B cell (primary cell): ENCODE data around the gene SLC5A10. TPM values are rescaled to one million over a fixed set of nuclear protein-coding genes. Genes with fewer than 3 reads are reported as not detected.
A peak's percentile ranks its signal among the peaks of the same experiment; 100 is the strongest.

Experiments used
- ATAC-seq: fragments of 200-7000 bp; cut with Tn5 transposase; one replicate; pipeline ENCODE4 v1.10.0; 2021; ENCODE audit warnings: low read depth, mild to moderate bottlenecking, moderate number of reproducible peaks, moderate library complexity
- CTCF ChIA-PET: fragments of 350-600 bp; sonication (Branson Sonifier 250); formaldehyde crosslinking; loops from one replicate; lab custom pipeline; 2021; ENCODE audit warnings: antibody characterized with exemption, inconsistent platforms; lab: Charles Lee
- POLR2A ChIA-PET: fragments of 350-600 bp; sonication (Branson Sonifier 250); formaldehyde crosslinking; loops from one replicate; lab custom pipeline; 2021; ENCODE audit warnings: antibody characterized with exemption; lab: Charles Lee
- DNase-seq: peaks from one replicate; pipeline ENCODE4 v3.0.0; 2013
- H2AFZ ChIP-seq: 2 replicates; pipeline ENCODE4 v1.6.1; 2012; ENCODE audit warnings: mild to moderate bottlenecking, low read depth, low read length; ENCODE audit not compliant: insufficient read depth, poor library complexity, severe bottlenecking
- H3K27ac ChIP-seq, 2 donors: 1 replicate in 1 of 2; 2 replicates in 1 of 2; pipeline ENCODE4 v1.5.1; 2012 to 2013; ENCODE audit warnings: low read length in 2 of 2, mild to moderate bottlenecking in 2 of 2, moderate library complexity in 1 of 2
- H3K27me3 ChIP-seq, 4 experiments: fragments of 200-600 bp in 1 of 4; sonication (generic) in 1 of 4; replicated peaks in 1 of 4; 1 replicate in 2 of 4; 2 replicates in 2 of 4; pipeline versions ENCODE4 v1.6.1 to v1.7.0; 2013 to 2016; ENCODE audit warnings: low read length in 3 of 4, mild to moderate bottlenecking in 2 of 4, mixed read lengths in 1 of 4, moderate library complexity in 1 of 4; ENCODE audit not compliant: insufficient read depth in 4 of 4, control insufficient read depth in 3 of 4; ENCODE audit errors: control extremely low read depth in 1 of 4
- H3K36me3 ChIP-seq, 2 experiments: replicated peaks in 1 of 2; 1 replicate in 1 of 2; 2 replicates in 1 of 2; pipeline versions ENCODE4 v1.6.1 to v1.7.1; 2013; ENCODE audit warnings: low read length in 1 of 2; ENCODE audit not compliant: insufficient read depth in 2 of 2, control insufficient read depth in 1 of 2; ENCODE audit errors: control extremely low read depth in 1 of 2, extremely low read depth in 1 of 2
- H3K4me1 ChIP-seq, 2 donors: fragments of 200-600 bp in 1 of 2; sonication (generic) in 1 of 2; 1 replicate in 1 of 2; 2 replicates in 1 of 2; pipeline versions ENCODE4 v1.5.1 to v1.6.1; 2013 to 2017; ENCODE audit warnings: low read length in 2 of 2; ENCODE audit not compliant: control insufficient read depth in 2 of 2, insufficient read depth in 2 of 2
- H3K4me2 ChIP-seq: replicated peaks from 2 replicates; pipeline ENCODE3; 2012; ENCODE audit warnings: mild to moderate bottlenecking, low read depth, low read length; ENCODE audit not compliant: poor library complexity, severe bottlenecking
- H3K4me3 ChIP-seq, 5 experiments: fragments of 200-600 bp in 1 of 5; sonication (generic) in 1 of 5; 1 replicate in 3 of 5; 2 replicates in 2 of 5; pipeline versions ENCODE4 v1.5.1 to v1.7.0; 2011 to 2016; ENCODE audit warnings: low read length in 4 of 5, mild to moderate bottlenecking in 4 of 5, low read depth in 2 of 5, control low read depth in 1 of 5, moderate library complexity in 1 of 5; ENCODE audit not compliant: insufficient read depth in 1 of 5; ENCODE audit errors: control extremely low read depth in 1 of 5, extremely low read depth in 1 of 5
- H3K79me2 ChIP-seq: fragments of 200-600 bp; sonication (generic); one replicate; pipeline ENCODE4 v1.6.0; 2016; ENCODE audit warnings: low read length; ENCODE audit not compliant: control insufficient read depth, insufficient read depth
- H3K9ac ChIP-seq: fragments of 200-600 bp; sonication (generic); 2 replicates; pipeline ENCODE4 v1.6.1; 2017; ENCODE audit warnings: mild to moderate bottlenecking, low read length, moderate library complexity
- H3K9me3 ChIP-seq, 3 donors: one replicate each; pipeline versions ENCODE4 v1.6.1 to v1.7.1; 2013; ENCODE audit warnings: low read length in 2 of 3; ENCODE audit not compliant: control insufficient read depth in 2 of 3, insufficient read depth in 1 of 3; ENCODE audit errors: control extremely low read depth in 1 of 3
- H4K20me1 ChIP-seq: 2 replicates; pipeline ENCODE4 v1.6.0; 2012; ENCODE audit warnings: mild to moderate bottlenecking, low read length; ENCODE audit not compliant: insufficient read depth, control insufficient read depth, poor library complexity, severe bottlenecking
- H3K27ac Mint-ChIP-seq: one replicate; pipeline ENCODE4 v1.8.0; 2021; ENCODE audit warnings: mixed read lengths
- H3K27me3 Mint-ChIP-seq: one replicate; pipeline ENCODE4 v1.8.0; 2021; ENCODE audit warnings: mixed read lengths
- H3K4me1 Mint-ChIP-seq: one replicate; pipeline ENCODE4 v1.8.0; 2021; ENCODE audit warnings: mixed read lengths
- H3K4me3 Mint-ChIP-seq: one replicate; pipeline ENCODE4 v1.8.0; 2021; ENCODE audit warnings: mixed read lengths
- H3K9me3 Mint-ChIP-seq: one replicate; pipeline ENCODE4 v1.8.0; 2022; ENCODE audit warnings: mixed read lengths; ENCODE audit not compliant: insufficient read depth
- EZH2 ChIP-seq: IDR thresholded peaks from 2 replicates; pipeline ENCODE4 v1.6.1; 2012; ENCODE audit warnings: borderline replicate concordance, low read depth, mild to moderate bottlenecking, moderate library complexity, low read length; ENCODE audit not compliant: insufficient read depth, poor library complexity, severe bottlenecking
- WGBS: methylation state at CpG from one replicate; pipeline ENCODE4 v1.1.5; 2013; ENCODE audit warnings: missing lambda C conversion rate; ENCODE audit not compliant: insufficient coverage; 5-methylcytosine and 5-hydroxymethylcytosine counted together
- intact Hi-C: fragments of 100-400 bp; cut with micrococcal nuclease; formaldehyde crosslinking; loops from one replicate; pipeline ENCODE4 v1.10.0; 2022
- polyA plus RNA-seq: library from polyadenylated mRNA; depleted of rRNA; stranded (reverse); fragments of >200 nt; gene quantifications from 2 replicates; pipeline ENCODE4 v1.2.3, GENCODE V29; 2012
- total RNA-seq, 2 donors: library from RNA; stranded (reverse); fragments of 120-200 nt in 1 of 2; gene quantifications; 1 replicate in 1 of 2; 2 replicates in 1 of 2; pipeline versions ENCODE4 v1.2.3 to v1.2.4, GENCODE V29; 2013 to 2022
- TF ChIP-seq, protein P1 (sequence below): fragments of 200-600 bp; IDR thresholded peaks from one replicate; pipeline ENCODE4 v1.8.0; 2022; ENCODE audit warnings: antibody characterized with exemption, mild to moderate bottlenecking

SLC5A10 gene
- total and polyA plus RNA-seq, 2 donors (not counting 1 experiment from before 2014, with no cell fraction given) = not detected

DNA sequence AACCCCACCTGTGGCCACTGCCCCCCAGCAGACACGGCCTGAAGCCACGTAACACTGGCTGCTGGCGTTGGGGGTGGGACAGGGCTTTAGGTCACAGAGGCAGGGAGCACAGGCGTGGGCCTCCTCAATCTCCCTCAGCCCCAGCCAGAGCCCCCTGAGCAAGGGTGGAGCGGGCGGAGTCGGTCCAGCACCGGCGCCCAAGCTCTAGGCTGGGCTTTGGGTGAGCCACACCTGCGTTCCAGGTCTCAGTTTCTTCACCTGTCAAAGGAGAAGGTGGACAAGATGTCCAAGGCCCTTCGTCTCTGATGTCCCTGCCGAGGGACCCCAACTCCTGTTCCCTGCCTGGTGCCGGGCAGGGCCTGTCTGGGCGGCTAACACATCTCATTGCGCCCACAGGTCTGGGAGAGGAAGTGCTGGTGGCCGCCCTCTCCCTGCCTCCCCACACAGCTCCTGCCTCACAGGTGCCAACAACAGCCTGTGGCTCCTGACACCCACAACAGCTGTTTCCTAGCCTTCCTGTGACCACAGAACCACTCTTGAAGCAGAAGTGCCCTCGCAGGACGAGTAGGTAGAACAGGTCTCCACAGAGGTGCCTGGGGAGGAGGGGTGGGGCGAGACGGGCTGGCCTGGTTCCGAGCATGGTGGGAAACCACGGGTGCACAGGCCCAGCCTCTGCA, 40.6 kb downstream of the SLC5A10 start:
- DNase-seq (peak; percentile 83), ATAC-seq (peak; percentile 82)
- peaks cover 21% of the 10 kb centered on the region for H3K79me2 ChIP-seq
- TF ChIP-seq, protein P1, sequence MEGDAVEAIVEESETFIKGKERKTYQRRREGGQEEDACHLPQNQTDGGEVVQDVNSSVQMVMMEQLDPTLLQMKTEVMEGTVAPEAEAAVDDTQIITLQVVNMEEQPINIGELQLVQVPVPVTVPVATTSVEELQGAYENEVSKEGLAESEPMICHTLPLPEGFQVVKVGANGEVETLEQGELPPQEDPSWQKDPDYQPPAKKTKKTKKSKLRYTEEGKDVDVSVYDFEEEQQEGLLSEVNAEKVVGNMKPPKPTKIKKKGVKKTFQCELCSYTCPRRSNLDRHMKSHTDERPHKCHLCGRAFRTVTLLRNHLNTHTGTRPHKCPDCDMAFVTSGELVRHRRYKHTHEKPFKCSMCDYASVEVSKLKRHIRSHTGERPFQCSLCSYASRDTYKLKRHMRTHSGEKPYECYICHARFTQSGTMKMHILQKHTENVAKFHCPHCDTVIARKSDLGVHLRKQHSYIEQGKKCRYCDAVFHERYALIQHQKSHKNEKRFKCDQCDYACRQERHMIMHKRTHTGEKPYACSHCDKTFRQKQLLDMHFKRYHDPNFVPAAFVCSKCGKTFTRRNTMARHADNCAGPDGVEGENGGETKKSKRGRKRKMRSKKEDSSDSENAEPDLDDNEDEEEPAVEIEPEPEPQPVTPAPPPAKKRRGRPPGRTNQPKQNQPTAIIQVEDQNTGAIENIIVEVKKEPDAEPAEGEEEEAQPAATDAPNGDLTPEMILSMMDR = no peak
- TF ChIP-seq EZH2 = no peak
- peak overlapping the region; percentile 28 for H3K9ac ChIP-seq
- no peaks in the 10 kb centered on the region for H3K27me3 ChIP-seq
- no peak overlapping the region for H3K27ac ChIP-seq
- peak overlapping the region; percentile 20 for H2AFZ ChIP-seq
- no peaks in the 10 kb centered on the region for H3K27me3 Mint-ChIP-seq
- H3K4me1 Mint-ChIP-seq = peaks cover 21% of the 10 kb centered on the region
- peak overlapping the region in 1 of 5 experiments; percentile 6 for H3K4me3 ChIP-seq
- peak overlapping the region; percentile 76 for H3K27ac Mint-ChIP-seq
- intact Hi-C loops = loop anchor here (1.0 kb wide), 1 partner anchor 12 kb away; the partner anchor contains the start of gene FAM83G
- ChIA-PET POLR2A (interaction anchor here (1.2 kb wide), 1 partner anchor 12 kb away, joined by 5 read pairs; the partner anchor contains the start of gene FAM83G), CTCF (interaction anchor here (1.1 kb wide), 1 partner anchor 31 kb away, joined by 3 read pairs; no protein-coding TSS in a partner anchor)
- H3K9me3 Mint-ChIP-seq = no peaks in the 10 kb centered on the region
- WGBS = 37% methylated on average over 19 of the region's 22 CpGs
- peak overlapping the region; percentile 68 for H3K4me2 ChIP-seq
- H3K9me3 ChIP-seq = peaks cover 2 to 10% (median 4%) of the 10 kb centered on the region in 3 donors
- H3K36me3 ChIP-seq = peaks cover 0 to 10% of the 10 kb centered on the region in 2 experiments
- peaks cover 24 to 27% of the 10 kb centered on the region in 2 donors for H3K4me1 ChIP-seq
- peak overlapping the region; percentile 67 for H3K4me3 Mint-ChIP-seq
- peaks cover 63% of the 10 kb centered on the region for H4K20me1 ChIP-seq

DNA sequence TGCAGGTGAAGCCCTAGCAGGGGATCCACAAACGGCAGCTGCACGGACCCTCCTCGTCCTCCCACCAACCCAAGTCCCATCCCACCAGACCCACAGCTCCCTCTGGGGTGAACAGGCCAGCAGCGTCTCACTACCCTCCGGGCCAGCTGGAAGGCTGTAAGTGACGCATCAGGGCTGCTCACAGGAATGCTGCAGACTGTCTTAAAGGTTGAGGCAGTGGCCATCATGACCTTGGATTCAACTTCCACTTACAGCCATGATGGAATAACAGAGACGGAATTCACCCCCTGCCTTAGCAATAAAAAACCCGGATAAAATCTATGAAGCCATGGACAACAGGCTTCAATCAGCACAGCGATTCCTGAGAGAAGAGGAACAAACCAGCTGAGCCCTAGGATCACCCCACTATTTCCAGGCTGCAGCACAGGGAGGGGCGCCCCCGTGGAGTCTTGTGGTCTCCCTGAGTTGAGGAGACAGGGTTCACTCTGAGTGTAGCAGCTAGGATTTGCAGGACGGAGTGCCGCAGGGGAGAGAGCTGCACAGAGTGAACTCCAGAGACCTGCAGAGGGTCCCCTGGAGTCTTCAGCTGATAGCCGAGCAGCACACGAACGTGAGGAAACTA, 42.1 kb downstream of the SLC5A10 start:
- POLR2A ChIA-PET = no interaction called here
- Mint-ChIP-seq H3K27ac (no peak overlapping the region), H3K27me3 (no peaks in the 10 kb centered on the region), H3K9me3 (no peaks in the 10 kb centered on the region), H3K4me1 (peaks cover 21% of the 10 kb centered on the region), H3K4me3 (no peak overlapping the region)
- H3K79me2 ChIP-seq = peaks cover 27% of the 10 kb centered on the region
- H3K27me3 ChIP-seq = no peaks in the 10 kb centered on the region
- 87% methylated on average over 15 of the region's 16 CpGs for WGBS
- H2AFZ ChIP-seq = no peak overlapping the region
- ATAC-seq = no peak
- no peak overlapping the region for H3K9ac ChIP-seq
- no peak for DNase-seq
- H3K27ac ChIP-seq = no peak overlapping the region
- peak overlapping the region; percentile 68 for H3K4me2 ChIP-seq
- H3K9me3 ChIP-seq = peaks cover 2 to 10% (median 4%) of the 10 kb centered on the region in 3 donors
- H3K36me3 ChIP-seq = peaks cover 0 to 8% of the 10 kb centered on the region in 2 experiments
- no peak for TF ChIP-seq EZH2
- TF ChIP-seq, protein P1 = no peak
- intact Hi-C loops = loop anchor here (1.0 kb wide), 1 partner anchor 10 kb away; the partner anchor contains the start of gene FAM83G
- H3K4me1 ChIP-seq = peaks cover 24 to 27% of the 10 kb centered on the region in 2 donors
- CTCF ChIA-PET = no interaction called here
- H3K4me3 ChIP-seq = no peak overlapping the region
- peaks cover 72% of the 10 kb centered on the region for H4K20me1 ChIP-seq
